ENCODE data around the gene RASGRF2. TPM values are rescaled to one million over a fixed set of nuclear protein-coding genes. Genes with fewer than 3 reads are reported as not detected.

Gene RASGRF2
- total and polyA plus RNA-seq, 8 donors: 0.63 to 9.0 (median 4.0) TPM

DNA sequence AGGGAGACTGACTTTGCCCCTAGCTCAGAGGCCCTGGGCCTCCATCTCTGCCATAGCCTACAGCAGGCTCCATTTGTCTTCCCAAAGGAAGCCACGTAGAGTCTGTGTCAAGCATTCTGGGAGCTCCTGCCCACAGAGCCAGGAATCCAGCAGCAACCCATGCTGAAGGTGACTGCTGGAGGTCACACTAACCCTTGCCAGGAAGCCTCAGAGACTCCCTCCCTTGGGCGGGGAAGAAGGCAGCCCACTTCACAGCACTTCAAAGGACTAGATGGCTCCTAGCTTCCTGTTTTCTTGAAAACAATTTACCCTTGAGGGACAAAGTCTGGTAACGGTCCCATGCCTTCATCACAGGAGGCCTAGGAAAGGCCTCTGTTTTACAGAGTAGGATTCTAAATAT is 274.6 kb downstream of the RASGRF2 start:
- peak in 1 of 2 donors; percentile 44 for DNase-seq
- Histone ChIP-seq H3K4me1 (peaks cover 3 to 43% (median 32%) of the 10 kb centered on the region in 4 donors), H3K36me3 (no peaks in the 10 kb centered on the region), H3K27ac (peak overlapping the region in 4 of 5 donors; percentile 34 to 85 (median 61)), H3K27me3 (no peaks in the 10 kb centered on the region), H3K9me3 (no peaks in the 10 kb centered on the region), H3K4me3 (no peak overlapping the region)
- TF ChIP-seq, protein P1, sequence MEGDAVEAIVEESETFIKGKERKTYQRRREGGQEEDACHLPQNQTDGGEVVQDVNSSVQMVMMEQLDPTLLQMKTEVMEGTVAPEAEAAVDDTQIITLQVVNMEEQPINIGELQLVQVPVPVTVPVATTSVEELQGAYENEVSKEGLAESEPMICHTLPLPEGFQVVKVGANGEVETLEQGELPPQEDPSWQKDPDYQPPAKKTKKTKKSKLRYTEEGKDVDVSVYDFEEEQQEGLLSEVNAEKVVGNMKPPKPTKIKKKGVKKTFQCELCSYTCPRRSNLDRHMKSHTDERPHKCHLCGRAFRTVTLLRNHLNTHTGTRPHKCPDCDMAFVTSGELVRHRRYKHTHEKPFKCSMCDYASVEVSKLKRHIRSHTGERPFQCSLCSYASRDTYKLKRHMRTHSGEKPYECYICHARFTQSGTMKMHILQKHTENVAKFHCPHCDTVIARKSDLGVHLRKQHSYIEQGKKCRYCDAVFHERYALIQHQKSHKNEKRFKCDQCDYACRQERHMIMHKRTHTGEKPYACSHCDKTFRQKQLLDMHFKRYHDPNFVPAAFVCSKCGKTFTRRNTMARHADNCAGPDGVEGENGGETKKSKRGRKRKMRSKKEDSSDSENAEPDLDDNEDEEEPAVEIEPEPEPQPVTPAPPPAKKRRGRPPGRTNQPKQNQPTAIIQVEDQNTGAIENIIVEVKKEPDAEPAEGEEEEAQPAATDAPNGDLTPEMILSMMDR (IDR thresholded peaks at IDR 0.05): no peak
- TF ChIP-seq EP300 (IDR thresholded peaks at IDR 0.05): no peak
- no peak for TF ChIP-seq POLR2A (IDR thresholded peaks at IDR 0.05)
- TF ChIP-seq POLR2AphosphoS5 (IDR thresholded peaks at IDR 0.05): no peak
- 77 to 91% (median 80%) methylated on average over 2 to 3 of the region's 3 CpGs for WGBS, 5 donors
- intact Hi-C loops (cut with DNase I; ENCODE audit: low total_unique reads): no loop called here

DNA sequence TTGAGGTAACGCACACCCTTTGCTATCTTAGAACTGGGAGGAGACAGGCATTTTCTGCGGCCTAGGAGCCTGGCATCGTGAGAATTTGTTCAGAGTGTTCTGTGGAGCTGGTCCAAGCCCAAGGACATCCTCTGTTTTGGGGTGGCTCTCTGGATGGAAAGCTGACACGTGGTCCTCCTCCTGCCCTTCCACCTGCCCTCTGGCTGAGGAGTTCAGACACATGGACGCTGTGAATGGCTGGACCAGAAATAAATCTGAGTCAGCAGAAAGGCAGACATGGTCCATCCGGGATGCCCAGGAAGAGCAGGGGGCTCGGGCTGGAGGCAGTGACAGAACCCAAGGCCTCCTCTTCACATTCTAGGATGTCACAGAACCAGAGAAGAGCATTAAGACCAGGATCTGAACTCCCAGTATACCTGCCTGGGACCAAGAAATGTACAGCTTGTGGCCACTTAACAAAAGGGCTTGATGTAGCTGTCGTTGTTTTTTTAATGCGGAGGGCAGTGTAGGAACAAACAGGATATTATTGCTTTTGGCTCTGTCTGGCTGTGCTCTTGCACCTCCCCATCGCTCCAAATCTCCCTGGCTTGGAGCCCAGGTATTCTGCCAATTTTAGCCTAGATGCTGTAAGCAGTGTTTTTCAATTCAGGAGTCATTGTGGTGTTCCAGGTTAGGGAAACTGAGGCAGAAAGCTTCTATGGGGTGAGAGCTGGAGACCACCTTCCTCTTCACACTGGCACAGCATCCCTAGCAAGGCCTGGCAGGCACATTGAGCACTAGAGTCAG is 275.3 kb downstream of the RASGRF2 start:
- peak overlapping the region in 2 of 5 donors; percentile 49 to 85 for H3K27ac ChIP-seq
- no peak for DNase-seq
- intact Hi-C loops (cut with DNase I; ENCODE audit: low total_unique reads): no loop called here

DNA sequence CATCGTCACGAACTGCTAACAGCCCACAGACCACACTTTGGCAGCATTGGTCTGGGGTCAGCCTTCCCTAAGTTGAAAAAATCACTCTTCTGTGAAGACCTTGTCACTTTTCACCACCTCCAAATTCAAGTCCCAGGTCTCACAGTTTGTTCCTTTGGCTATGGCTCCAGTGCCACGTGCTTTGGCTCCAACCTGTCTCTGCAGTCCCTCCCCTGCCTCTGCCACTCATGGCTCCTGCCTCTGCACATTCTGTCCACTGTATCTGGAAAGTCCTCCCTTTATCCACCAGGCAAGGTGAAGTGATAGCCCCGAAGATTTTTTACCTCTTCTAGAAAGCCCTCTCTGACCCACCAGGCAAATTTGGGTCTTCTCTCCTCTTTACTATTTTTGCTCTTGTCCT is 278.3 kb downstream of the RASGRF2 start:
- H3K9me3 ChIP-seq: no peaks in the 10 kb centered on the region
- TF ChIP-seq POLR2A (IDR thresholded peaks at IDR 0.05): no peak
- no peak for TF ChIP-seq POLR2AphosphoS5 (IDR thresholded peaks at IDR 0.05)
- TF ChIP-seq EP300 (IDR thresholded peaks at IDR 0.05): no peak
- TF ChIP-seq, protein P1 (IDR thresholded peaks at IDR 0.05): no peak
- 87 to 97% (median 92%) methylated on average over 4 of the region's 4 CpGs for WGBS, 5 donors
- no peaks in the 10 kb centered on the region for H3K27me3 ChIP-seq
- no peak overlapping the region for H3K27ac ChIP-seq
- intact Hi-C loops (cut with DNase I; ENCODE audit: low total_unique reads): no loop called here
- DNase-seq: no peak
- H3K4me1 ChIP-seq: peaks cover under 1 to 43% (median 19%) of the 10 kb centered on the region in 4 donors
- H3K36me3 ChIP-seq: no peaks in the 10 kb centered on the region
- H3K4me3 ChIP-seq: no peak overlapping the region

More for the DNA sequence above, 275.3 kb downstream of the RASGRF2 start:
- Histone ChIP-seq H3K27me3 (no peaks in the 10 kb centered on the region), H3K36me3 (no peaks in the 10 kb centered on the region), H3K9me3 (no peaks in the 10 kb centered on the region), H3K4me3 (no peak overlapping the region), H3K4me1 (peaks cover 3 to 43% (median 32%) of the 10 kb centered on the region in 4 donors)
- WGBS, 5 donors: 57 to 69% (median 66%) methylated on average over 10 of the region's 10 CpGs
- TF ChIP-seq, protein P1 (IDR thresholded peaks at IDR 0.05): no peak
- TF ChIP-seq POLR2AphosphoS5 (IDR thresholded peaks at IDR 0.05) (no peak), POLR2A (IDR thresholded peaks at IDR 0.05) (no peak), EP300 (IDR thresholded peaks at IDR 0.05) (no peak)

DNA sequence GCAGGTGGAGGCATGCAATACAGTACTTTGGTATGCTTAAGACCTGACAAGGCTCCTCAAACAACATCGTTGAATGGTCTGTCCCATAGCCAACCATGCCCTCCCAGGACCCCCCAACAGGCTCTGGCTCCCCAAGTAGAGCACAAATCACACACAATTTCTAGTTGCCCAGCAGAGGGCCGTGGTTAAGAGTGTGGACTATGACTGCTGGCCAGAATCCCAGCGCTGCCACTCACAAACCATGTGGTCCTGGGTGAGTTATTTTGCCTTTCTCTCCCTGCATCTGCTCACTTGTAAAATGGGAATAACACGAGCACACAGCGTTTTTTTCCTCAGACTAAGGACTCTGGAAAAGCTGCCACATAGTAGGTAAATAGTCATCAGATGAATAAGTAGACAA is 279.4 kb downstream of the RASGRF2 start:
- TF ChIP-seq EP300 (IDR thresholded peaks at IDR 0.05) (no peak), POLR2AphosphoS5 (IDR thresholded peaks at IDR 0.05) (no peak), POLR2A (IDR thresholded peaks at IDR 0.05) (no peak)
- TF ChIP-seq, protein P1 (IDR thresholded peaks at IDR 0.05): no peak
- no peak overlapping the region for H3K27ac ChIP-seq
- intact Hi-C loops (cut with DNase I; ENCODE audit: low total_unique reads): no loop called here

More for the DNA sequence above, 279.4 kb downstream of the RASGRF2 start:
- no peaks in the 10 kb centered on the region for H3K27me3 ChIP-seq
- 74 to 88% (median 82%) methylated on average over 4 to 5 of the region's 5 CpGs for WGBS, 5 donors
- no peak overlapping the region for H3K4me3 ChIP-seq
- DNase-seq: no peak
- H3K36me3 ChIP-seq: no peaks in the 10 kb centered on the region
- H3K4me1 ChIP-seq: peaks cover 0 to 37% (median 18%) of the 10 kb centered on the region in 4 donors
- H3K9me3 ChIP-seq: no peaks in the 10 kb centered on the region
